Activated effector memory CD4-positive, alpha-beta T cell treated with anti-CD3 and anti-CD28 coated beads, Interleukin-2, amount 50 U/mL, for 16 hours (primary cell): ENCODE results near the gene LGALS9.
"Not testable (repeated sequence)": the region's sequence is repeated elsewhere in the genome, so short reads cannot be mapped to it uniquely, and the experiment has no call there.

Experiments used
- DNase-seq: peaks from one replicate; pipeline ENCODE4 v3.0.0-alpha.2; 2020

The LGALS9 gene

DNA sequence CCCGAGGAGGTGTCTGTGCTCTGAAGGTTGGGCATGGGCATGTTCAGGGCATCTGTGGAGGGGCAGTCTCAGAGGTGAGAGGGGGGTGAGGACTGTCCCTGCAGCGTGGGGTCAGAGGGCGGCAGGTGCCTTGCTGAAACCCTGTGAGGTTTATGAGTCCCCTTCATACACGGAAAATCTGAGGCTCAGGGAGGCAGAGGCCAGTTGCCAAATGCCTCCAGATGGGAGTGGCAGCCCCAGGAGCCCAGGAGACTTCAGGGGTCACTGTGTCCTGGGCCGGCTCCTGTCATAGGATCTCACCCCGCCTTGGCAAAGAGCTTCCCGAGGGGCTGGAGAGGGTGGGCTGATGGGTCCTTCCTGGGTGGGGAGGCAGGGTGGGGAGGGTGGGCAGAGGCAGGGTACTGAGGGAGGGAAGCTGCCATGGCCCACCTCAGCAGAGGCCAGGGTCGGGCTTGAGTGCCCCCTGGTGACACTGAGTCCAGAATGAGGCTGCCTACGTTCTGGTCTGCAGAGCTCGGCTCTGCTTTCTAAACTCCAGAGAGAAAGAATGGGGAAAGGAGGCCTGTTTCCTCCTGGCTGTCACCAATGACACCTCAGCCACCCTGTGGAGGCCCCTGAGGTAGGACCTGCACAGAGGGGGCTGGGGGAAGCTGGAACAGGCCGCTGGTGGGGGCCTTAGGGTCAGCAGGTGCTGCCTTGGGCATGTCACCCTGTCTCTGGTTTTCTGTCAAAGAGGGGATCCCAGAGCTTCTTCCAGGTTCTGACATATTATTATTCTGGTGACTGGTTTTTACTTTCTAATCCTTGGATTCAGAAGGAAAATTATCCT, 1.1 kb downstream of the LGALS9 start:
- no peak for DNase-seq

GRCh38 chr17:27632766-27633165, 1.8 kb downstream of the LGALS9 start:
- not testable (repeated sequence) for DNase-seq

- no peak for DNase-seq
These were observed 2.5 kb downstream of the LGALS9 start for GRCh38 chr17:27633312-27634025.

DNA sequence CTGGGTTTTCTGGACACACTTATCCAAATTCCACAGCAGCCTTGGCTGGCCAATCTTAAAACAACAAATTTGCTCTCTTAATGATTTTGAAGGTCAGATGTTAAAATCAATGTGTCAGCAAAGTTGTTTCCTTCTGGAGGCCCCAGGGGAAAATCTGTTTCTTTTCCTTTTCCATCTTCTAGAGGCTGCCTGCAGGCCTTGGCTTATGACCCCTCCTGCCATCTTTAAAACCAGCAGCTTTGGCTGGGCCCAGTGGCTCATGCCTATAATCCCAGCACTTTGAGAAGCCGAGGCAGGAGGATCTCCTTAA, 3.0 kb downstream of the LGALS9 start:
- no peak for DNase-seq

DNA sequence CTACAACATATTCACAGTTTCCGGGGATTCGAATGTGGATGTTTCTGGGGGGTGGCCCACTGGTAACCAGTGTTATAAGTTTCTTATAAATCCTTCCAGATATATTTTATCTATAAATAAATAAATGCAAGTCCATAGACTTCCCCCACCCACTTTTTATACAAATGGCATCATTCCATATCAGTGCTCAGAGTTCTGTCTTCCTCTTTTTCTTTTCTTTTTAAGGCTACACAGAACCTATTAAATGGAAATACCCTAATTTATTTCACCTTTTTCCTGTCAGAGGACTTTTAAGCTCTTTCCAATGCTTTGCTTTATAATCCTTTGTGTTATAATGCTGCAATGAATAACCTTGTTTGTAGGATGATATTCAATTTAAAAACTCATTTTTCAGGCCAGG, 3.8 kb downstream of the LGALS9 start:
- DNase-seq, result no peak

GRCh38 chr17:27635275-27635823, 4.4 kb downstream of the LGALS9 start:
- no peak for DNase-seq

DNA sequence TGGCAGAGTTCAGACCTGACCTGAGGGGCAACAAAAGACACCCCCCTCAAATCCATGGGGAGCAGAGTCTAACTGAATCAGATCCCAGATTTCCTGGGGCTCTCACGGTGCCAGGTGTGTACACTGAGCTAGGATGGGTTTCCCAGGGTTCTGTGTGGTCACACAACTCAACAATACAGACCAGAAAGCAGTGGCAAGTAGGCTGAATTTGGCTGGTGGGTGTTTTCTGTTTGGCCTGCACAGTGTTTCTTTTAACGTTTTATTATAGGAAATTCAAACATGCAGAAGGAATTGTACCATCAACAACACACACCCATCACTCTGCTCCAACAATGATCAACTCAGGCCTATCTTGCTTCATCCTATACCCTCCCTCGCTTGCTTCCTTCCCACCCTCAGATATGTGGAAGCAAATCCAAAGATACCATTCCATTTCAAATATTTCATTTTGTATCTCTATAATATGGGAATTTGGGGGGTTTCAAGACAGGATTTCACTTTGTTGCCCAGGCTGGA, 5.1 kb downstream of the LGALS9 start:
- not testable (repeated sequence) for DNase-seq

- DNase-seq, result not testable (repeated sequence)
These were observed 6.8 kb downstream of the LGALS9 start for GRCh38 chr17:27637818-27638217.

DNA sequence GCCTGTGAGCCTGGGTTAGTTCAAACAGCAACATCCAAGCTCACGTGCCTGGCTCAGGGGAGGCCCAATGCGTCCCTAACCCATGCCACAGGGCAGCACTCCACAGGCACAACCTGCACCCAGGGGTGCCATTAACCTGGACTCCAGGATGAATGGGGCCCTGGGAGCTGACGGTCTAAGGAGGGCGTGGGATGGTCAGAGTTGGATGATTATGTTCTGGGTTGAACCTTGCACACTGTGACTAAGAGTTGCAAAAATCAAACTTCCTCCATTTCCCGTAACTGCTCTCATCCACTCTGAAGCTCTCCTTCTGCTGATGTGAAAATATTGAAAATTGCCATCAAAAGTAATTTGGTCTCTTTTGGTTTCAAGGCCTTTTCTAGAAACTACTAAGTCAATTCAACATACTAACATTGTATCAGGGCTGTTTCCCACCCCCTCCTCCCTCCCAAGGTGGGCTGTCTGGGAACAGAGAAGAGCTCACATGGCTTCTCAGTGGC, 7.5 kb downstream of the LGALS9 start:
- DNase-seq, result not testable (repeated sequence)

GRCh38 chr17:27640790-27641189, 9.8 kb downstream of the LGALS9 start:
- no peak for DNase-seq

DNA sequence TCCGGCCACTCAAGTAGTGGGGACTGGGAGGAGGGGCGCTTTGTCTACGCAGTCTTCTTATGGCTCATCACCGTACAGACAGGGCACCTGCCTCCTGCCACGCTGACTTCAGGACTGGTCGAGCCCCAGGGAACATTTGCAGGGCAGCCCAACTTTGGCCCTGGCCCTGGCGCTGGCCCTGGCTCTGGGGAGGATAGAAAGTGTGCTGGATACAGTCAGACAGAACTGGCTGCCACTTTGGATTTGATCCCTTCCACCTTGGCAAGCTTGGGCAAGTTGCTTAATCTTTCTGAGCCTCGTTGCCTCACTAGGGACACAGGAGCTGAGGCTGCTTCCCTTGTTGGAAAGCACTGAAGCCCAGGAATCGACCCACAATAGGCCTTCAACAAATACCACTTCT, 13.6 kb downstream of the LGALS9 start:
- no peak for DNase-seq

GRCh38 chr17:27645621-27646020, 14.6 kb downstream of the LGALS9 start:
- DNase-seq, result not testable (repeated sequence)

- DNase-seq, result no peak
These were observed 15.2 kb downstream of the LGALS9 start for GRCh38 chr17:27646232-27646631.

DNA sequence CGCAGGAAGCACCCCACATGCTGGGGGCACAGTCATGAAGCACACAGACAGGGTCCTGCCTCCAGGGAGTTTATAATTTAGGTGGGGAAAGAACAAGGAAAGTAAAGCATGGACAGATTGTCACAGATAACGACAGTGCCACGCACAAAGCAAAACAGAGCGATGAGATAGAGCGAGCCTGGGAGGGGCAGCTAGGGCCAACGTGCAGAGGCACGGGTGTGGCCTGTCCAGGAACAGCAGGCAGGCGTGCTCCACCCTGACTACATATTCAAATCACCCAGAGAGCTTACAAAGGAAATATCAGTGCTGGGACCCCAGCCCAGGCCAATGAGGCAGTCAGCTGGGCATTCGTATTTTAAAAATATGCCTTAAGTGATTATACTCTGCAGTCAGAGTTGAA, 16.8 kb downstream of the LGALS9 start:
- no peak for DNase-seq

DNA sequence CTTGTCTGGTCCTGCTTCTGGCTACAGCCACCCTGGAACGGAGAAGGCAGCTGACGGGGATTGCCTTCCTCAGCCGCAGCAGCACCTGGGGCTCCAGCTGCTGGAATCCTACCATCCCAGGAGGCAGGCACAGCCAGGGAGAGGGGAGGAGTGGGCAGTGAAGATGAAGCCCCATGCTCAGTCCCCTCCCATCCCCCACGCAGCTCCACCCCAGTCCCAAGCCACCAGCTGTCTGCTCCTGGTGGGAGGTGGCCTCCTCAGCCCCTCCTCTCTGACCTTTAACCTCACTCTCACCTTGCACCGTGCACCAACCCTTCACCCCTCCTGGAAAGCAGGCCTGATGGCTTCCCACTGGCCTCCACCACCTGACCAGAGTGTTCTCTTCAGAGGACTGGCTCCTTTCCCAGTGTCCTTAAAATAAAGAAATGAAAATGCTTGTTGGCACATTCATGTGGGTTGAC, 18.2 kb downstream of the LGALS9 start:
- DNase-seq, result not testable (repeated sequence)

GRCh38 chr17:27649929-27650328, 18.9 kb downstream of the LGALS9 start:
- no peak for DNase-seq

GRCh38 chr17:27650836-27651235, 19.8 kb downstream of the LGALS9 start:
- no peak for DNase-seq

- peak; percentile 89 for DNase-seq
These were observed 20.7 kb downstream of the LGALS9 start for GRCh38 chr17:27651411-27652345.

GRCh38 chr17:27653449-27653971, 22.5 kb downstream of the LGALS9 start:
- not testable (repeated sequence) for DNase-seq

GRCh38 chr17:27654136-27654535, 23.1 kb downstream of the LGALS9 start:
- no peak for DNase-seq

GRCh38 chr17:27654654-27655524, 23.9 kb downstream of the LGALS9 start:
- DNase-seq, result peak; percentile 89
